Cerebellar cortex (tissue), 1 donor: ENCODE data around the gene MPP3.

Experiments
- DNase-seq: peaks from one replicate; pipeline ENCODE4 v3.0.0-alpha.2; 2015; ENCODE audit warnings: low spot score

The MPP3 gene

GRCh38 chr17:43832168-43832975 lies 574 bp downstream of the MPP3 start:
- no peak for DNase-seq

GRCh38 chr17:43831633-43832032 lies 1.3 kb downstream of the MPP3 start:
- DNase-seq, result no peak

- no peak for DNase-seq
Measured at GRCh38 chr17:43830510-43831140, 2.3 kb downstream of the MPP3 start.

- DNase-seq, result no peak
Measured at GRCh38 chr17:43829738-43830137, 3.2 kb downstream of the MPP3 start.

GRCh38 chr17:43827596-43827995 lies 5.3 kb downstream of the MPP3 start:
- peak; percentile 21 for DNase-seq

- DNase-seq, result no peak
Measured at GRCh38 chr17:43826206-43826605, 6.7 kb downstream of the MPP3 start.

GRCh38 chr17:43825567-43825966 lies 7.4 kb downstream of the MPP3 start:
- no peak for DNase-seq

GRCh38 chr17:43823350-43824084 lies 9.4 kb downstream of the MPP3 start:
- DNase-seq, result peak; percentile 67

GRCh38 chr17:43822570-43823190 lies 10.3 kb downstream of the MPP3 start:
- DNase-seq, result no peak

- no peak for DNase-seq
Measured at GRCh38 chr17:43820759-43821158, 12.2 kb downstream of the MPP3 start.

- DNase-seq, result no peak
Measured at GRCh38 chr17:43818966-43819365, 14.0 kb downstream of the MPP3 start.

- no peak for DNase-seq
Measured at GRCh38 chr17:43817826-43818225, 15.1 kb downstream of the MPP3 start.

- peak; percentile 89 for DNase-seq
Measured at GRCh38 chr17:43816336-43817320, 16.3 kb downstream of the MPP3 start.

- no peak for DNase-seq
Measured at GRCh38 chr17:43814714-43815113, 18.2 kb downstream of the MPP3 start.

GRCh38 chr17:43814026-43814425 lies 18.9 kb downstream of the MPP3 start:
- DNase-seq, result no peak

GRCh38 chr17:43813386-43813785 lies 19.6 kb downstream of the MPP3 start:
- no peak for DNase-seq

- no peak for DNase-seq
Measured at GRCh38 chr17:43812396-43813265, 20.3 kb downstream of the MPP3 start.

GRCh38 chr17:43810823-43811222 lies 22.1 kb downstream of the MPP3 start:
- no peak for DNase-seq

- no peak for DNase-seq
Measured at GRCh38 chr17:43810226-43810715, 22.7 kb downstream of the MPP3 start.

- DNase-seq, result no peak
Measured at GRCh38 chr17:43809121-43809520, 23.8 kb downstream of the MPP3 start.
